ENCODE measurements around the gene RASD2. TPM values are rescaled to one million over a fixed set of nuclear protein-coding genes. Genes with fewer than 3 reads are reported as not detected.

RASD2 gene
- total RNA-seq, 1 experiment from 2014 or later: 3.1 TPM

DNA sequence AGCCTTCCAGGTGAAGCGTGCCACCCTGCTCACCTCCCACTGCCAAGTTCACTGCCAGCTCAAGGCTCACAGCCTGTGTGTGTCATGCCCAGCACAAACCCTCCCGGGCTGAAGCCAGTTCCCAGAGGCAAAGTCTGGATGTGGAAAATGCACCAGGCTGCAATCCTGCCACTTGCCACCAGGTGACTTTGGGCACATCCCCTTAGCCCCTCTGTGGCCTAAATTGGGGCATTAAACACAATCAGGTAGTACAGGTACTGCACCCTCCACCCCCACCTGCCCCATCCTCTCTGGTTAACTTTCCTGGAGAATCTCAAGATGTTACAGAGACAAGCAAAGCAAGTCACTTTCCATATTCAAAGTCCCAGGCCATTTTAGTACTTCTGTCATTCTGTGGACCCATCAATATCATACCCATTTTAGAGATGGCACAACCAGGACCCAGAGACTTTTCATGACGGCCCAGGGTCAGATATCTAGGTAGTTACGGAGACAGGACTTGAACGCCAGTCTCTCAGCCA lies 1.8 kb upstream of the RASD2 start:
- H3K27me3 Mint-ChIP-seq (ENCODE audit: low read depth): peaks cover 32% of the 10 kb centered on the region

DNA sequence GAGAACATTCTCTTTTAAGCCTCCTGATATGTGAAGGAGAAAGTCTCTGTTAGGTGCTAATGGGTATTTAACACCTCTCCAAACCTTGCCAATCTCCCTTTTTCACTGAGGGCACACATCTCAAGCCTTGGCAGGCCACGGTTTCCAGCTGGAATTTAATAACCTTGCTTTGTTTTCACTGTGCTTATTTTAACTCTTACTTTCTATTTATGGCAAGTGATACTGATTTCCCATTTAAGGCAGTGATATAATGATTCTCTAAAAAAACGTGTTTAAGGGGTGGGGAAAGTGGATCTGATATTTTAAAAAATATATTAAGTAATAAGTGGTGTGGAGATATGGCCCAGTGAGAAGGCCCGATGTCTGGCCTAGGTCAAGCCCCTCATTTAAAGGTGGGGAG lies 1.1 kb upstream of the RASD2 start:
- H3K27ac Mint-ChIP-seq: no peak overlapping the region
- peak overlapping the region; percentile 55 for H3K4me3 Mint-ChIP-seq
- H3K36me3 Mint-ChIP-seq: no peaks in the 10 kb centered on the region
- peaks cover 36% of the 10 kb centered on the region for H3K4me1 Mint-ChIP-seq
- peaks cover 32% of the 10 kb centered on the region for H3K27me3 Mint-ChIP-seq (ENCODE audit: low read depth)
- H3K9me3 Mint-ChIP-seq: no peaks in the 10 kb centered on the region
- CTCF ChIA-PET: no interaction called here
- ATAC-seq: no peak
- no peak for DNase-seq (ENCODE audit: low spot score)
- POLR2A ChIA-PET: no interaction called here
- peak; percentile 4; the same call in 1 of the 2 replicates for TF ChIP-seq NFE2L1 (CRISPR knock-in tag; IDR thresholded peaks at IDR 0.05)
- TF ChIP-seq IRF2 (CRISPR knock-in tag; IDR thresholded peaks at IDR 0.05; ENCODE audit: borderline replicate concordance, low read depth): 0 out of 2 replicates have a peak, but pooled peaks have one; percentile 13
- TF ChIP-seq ZNF317 (CRISPR knock-in tag; IDR thresholded peaks at IDR 0.05; ENCODE audit: borderline replicate concordance, low read depth): no peak

More for the DNA sequence above, 1.8 kb upstream of the RASD2 start:
- peaks cover 35% of the 10 kb centered on the region for H3K4me1 Mint-ChIP-seq
- CTCF ChIA-PET: interaction anchor here (0.8 to 1.3 kb wide), 9 partner anchors 9 to 108 kb away, joined by 3 to 5 read pairs (median 4); no protein-coding TSS in a partner anchor
- H3K36me3 Mint-ChIP-seq: no peaks in the 10 kb centered on the region
- no peak for TF ChIP-seq CBFB (CRISPR knock-in tag; IDR thresholded peaks at IDR 0.05; ENCODE audit: low read depth)
- TF ChIP-seq, protein P1, sequence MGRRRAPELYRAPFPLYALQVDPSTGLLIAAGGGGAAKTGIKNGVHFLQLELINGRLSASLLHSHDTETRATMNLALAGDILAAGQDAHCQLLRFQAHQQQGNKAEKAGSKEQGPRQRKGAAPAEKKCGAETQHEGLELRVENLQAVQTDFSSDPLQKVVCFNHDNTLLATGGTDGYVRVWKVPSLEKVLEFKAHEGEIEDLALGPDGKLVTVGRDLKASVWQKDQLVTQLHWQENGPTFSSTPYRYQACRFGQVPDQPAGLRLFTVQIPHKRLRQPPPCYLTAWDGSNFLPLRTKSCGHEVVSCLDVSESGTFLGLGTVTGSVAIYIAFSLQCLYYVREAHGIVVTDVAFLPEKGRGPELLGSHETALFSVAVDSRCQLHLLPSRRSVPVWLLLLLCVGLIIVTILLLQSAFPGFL (CRISPR knock-in tag; IDR thresholded peaks at IDR 0.05; ENCODE audit: borderline replicate concordance): no peak
- TF ChIP-seq PRRX2 (CRISPR knock-in tag; IDR thresholded peaks at IDR 0.05): no peak
- 0 out of 2 replicates have a peak, but pooled peaks have one; percentile 22 for TF ChIP-seq NR2C2 (CRISPR knock-in tag; IDR thresholded peaks at IDR 0.05)
- TF ChIP-seq, protein P2, sequence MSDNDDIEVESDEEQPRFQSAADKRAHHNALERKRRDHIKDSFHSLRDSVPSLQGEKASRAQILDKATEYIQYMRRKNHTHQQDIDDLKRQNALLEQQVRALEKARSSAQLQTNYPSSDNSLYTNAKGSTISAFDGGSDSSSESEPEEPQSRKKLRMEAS (CRISPR knock-in tag; IDR thresholded peaks at IDR 0.05): 0 out of 2 replicates have a peak, but pooled peaks have one; percentile 19
- peak; percentile 71; the same call in 1 of the 2 replicates for TF ChIP-seq GTF2I (CRISPR knock-in tag; conservative IDR thresholded peaks at IDR 0.05)
- TF ChIP-seq, protein P3, sequence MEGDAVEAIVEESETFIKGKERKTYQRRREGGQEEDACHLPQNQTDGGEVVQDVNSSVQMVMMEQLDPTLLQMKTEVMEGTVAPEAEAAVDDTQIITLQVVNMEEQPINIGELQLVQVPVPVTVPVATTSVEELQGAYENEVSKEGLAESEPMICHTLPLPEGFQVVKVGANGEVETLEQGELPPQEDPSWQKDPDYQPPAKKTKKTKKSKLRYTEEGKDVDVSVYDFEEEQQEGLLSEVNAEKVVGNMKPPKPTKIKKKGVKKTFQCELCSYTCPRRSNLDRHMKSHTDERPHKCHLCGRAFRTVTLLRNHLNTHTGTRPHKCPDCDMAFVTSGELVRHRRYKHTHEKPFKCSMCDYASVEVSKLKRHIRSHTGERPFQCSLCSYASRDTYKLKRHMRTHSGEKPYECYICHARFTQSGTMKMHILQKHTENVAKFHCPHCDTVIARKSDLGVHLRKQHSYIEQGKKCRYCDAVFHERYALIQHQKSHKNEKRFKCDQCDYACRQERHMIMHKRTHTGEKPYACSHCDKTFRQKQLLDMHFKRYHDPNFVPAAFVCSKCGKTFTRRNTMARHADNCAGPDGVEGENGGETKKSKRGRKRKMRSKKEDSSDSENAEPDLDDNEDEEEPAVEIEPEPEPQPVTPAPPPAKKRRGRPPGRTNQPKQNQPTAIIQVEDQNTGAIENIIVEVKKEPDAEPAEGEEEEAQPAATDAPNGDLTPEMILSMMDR (IDR thresholded peaks at IDR 0.05): peak; percentile 70
- no peak for TF ChIP-seq MYBL2 (CRISPR knock-in tag; IDR thresholded peaks at IDR 0.05)
- TF ChIP-seq, protein P4, sequence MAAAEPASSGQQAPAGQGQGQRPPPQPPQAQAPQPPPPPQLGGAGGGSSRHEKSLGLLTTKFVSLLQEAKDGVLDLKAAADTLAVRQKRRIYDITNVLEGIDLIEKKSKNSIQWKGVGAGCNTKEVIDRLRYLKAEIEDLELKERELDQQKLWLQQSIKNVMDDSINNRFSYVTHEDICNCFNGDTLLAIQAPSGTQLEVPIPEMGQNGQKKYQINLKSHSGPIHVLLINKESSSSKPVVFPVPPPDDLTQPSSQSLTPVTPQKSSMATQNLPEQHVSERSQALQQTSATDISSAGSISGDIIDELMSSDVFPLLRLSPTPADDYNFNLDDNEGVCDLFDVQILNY (CRISPR knock-in tag; IDR thresholded peaks at IDR 0.05): no peak
- no peak overlapping the region for H3K27ac Mint-ChIP-seq
- peak; percentile 78 for DNase-seq (ENCODE audit: low spot score)
- ATAC-seq: peak; percentile 43
- H3K4me3 Mint-ChIP-seq: peak overlapping the region; percentile 55; the same call in 1 of the 2 replicates
- POLR2A ChIA-PET: no interaction called here
- H3K9me3 Mint-ChIP-seq: no peaks in the 10 kb centered on the region

DNA sequence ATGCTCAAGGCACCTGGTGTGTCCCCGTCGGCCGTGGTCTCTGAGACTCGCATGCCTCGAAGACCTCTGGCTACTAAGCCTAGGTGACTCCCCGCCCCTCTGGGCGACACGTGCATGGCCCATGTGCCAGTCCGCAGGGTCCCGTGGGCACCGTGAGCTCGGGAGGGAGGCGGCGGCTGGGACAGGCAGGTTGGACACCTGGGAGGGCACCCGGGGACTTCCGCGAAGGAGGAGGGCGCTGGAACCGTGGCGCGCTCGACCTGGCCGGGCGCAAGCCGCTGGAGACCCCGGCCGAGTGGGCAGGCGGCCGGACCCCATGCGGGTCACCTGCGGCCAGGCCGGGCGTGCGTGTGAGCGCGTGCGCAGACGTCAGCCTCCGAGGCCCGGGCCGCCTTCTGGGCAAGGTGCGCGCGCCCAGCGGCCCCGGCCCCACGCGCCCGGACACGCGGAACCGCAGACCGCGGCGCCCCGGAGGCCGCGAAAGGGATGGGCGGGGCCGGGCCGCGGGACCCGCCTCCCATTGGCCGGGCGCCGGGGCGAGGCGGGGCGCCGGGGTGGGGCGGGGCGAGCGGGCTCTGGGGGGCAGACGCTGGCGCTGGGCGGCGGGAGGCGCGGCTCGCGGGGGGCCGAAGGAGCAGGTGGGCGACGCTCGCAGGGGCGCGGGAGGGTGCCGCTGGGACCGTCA lies 579 bp upstream of the RASD2 start:
- H3K4me1 Mint-ChIP-seq: peaks cover 36% of the 10 kb centered on the region
- DNase-seq (ENCODE audit: low spot score): peak; percentile 66
- H3K27ac Mint-ChIP-seq: no peak overlapping the region
- peaks cover 32% of the 10 kb centered on the region for H3K27me3 Mint-ChIP-seq (ENCODE audit: low read depth)
- H3K36me3 Mint-ChIP-seq: no peaks in the 10 kb centered on the region
- ChIA-PET CTCF (interaction anchor here (1.5 to 2.9 kb wide), 2 partner anchors 92 to 109 kb away, joined by 6 to 21 read pairs; no protein-coding TSS in a partner anchor), POLR2A (no interaction called here)
- peak overlapping the region; percentile 68 for H3K4me3 Mint-ChIP-seq
- no peaks in the 10 kb centered on the region for H3K9me3 Mint-ChIP-seq
- ATAC-seq: peak; percentile 70
- no peak for TF ChIP-seq ZNF423 (CRISPR knock-in tag; IDR thresholded peaks at IDR 0.05)
- no peak for TF ChIP-seq ZNF263 (CRISPR knock-in tag; IDR thresholded peaks at IDR 0.05; ENCODE audit: low read depth)
- TF ChIP-seq MXD4 (CRISPR knock-in tag; IDR thresholded peaks at IDR 0.05; ENCODE audit: borderline replicate concordance): no peak
- TF ChIP-seq FOXP1 (CRISPR knock-in tag; IDR thresholded peaks at IDR 0.05; ENCODE audit: borderline replicate concordance): peak; percentile 84; the same call in 1 of the 2 replicates
- TF ChIP-seq, protein P5, sequence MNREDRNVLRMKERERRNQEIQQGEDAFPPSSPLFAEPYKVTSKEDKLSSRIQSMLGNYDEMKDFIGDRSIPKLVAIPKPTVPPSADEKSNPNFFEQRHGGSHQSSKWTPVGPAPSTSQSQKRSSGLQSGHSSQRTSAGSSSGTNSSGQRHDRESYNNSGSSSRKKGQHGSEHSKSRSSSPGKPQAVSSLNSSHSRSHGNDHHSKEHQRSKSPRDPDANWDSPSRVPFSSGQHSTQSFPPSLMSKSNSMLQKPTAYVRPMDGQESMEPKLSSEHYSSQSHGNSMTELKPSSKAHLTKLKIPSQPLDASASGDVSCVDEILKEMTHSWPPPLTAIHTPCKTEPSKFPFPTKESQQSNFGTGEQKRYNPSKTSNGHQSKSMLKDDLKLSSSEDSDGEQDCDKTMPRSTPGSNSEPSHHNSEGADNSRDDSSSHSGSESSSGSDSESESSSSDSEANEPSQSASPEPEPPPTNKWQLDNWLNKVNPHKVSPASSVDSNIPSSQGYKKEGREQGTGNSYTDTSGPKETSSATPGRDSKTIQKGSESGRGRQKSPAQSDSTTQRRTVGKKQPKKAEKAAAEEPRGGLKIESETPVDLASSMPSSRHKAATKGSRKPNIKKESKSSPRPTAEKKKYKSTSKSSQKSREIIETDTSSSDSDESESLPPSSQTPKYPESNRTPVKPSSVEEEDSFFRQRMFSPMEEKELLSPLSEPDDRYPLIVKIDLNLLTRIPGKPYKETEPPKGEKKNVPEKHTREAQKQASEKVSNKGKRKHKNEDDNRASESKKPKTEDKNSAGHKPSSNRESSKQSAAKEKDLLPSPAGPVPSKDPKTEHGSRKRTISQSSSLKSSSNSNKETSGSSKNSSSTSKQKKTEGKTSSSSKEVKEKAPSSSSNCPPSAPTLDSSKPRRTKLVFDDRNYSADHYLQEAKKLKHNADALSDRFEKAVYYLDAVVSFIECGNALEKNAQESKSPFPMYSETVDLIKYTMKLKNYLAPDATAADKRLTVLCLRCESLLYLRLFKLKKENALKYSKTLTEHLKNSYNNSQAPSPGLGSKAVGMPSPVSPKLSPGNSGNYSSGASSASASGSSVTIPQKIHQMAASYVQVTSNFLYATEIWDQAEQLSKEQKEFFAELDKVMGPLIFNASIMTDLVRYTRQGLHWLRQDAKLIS (CRISPR knock-in tag; IDR thresholded peaks at IDR 0.05; ENCODE audit: borderline replicate concordance): no peak
- peak; percentile 46; the same call in 1 of the 2 replicates for TF ChIP-seq SMAD3 (CRISPR knock-in tag; IDR thresholded peaks at IDR 0.05; ENCODE audit: borderline replicate concordance)
- TF ChIP-seq ETV6 (CRISPR knock-in tag; IDR thresholded peaks at IDR 0.05): no peak
- no peak for TF ChIP-seq HMGA2 (CRISPR knock-in tag; IDR thresholded peaks at IDR 0.05)
- no peak for TF ChIP-seq NFATC4 (CRISPR knock-in tag; IDR thresholded peaks at IDR 0.05)
